ENCODE data around the gene HAGHL.
"Not testable (repeated sequence)": the region's sequence is repeated elsewhere in the genome, so short reads cannot be mapped to it uniquely, and the experiment has no call there.

The HAGHL gene

DNA sequence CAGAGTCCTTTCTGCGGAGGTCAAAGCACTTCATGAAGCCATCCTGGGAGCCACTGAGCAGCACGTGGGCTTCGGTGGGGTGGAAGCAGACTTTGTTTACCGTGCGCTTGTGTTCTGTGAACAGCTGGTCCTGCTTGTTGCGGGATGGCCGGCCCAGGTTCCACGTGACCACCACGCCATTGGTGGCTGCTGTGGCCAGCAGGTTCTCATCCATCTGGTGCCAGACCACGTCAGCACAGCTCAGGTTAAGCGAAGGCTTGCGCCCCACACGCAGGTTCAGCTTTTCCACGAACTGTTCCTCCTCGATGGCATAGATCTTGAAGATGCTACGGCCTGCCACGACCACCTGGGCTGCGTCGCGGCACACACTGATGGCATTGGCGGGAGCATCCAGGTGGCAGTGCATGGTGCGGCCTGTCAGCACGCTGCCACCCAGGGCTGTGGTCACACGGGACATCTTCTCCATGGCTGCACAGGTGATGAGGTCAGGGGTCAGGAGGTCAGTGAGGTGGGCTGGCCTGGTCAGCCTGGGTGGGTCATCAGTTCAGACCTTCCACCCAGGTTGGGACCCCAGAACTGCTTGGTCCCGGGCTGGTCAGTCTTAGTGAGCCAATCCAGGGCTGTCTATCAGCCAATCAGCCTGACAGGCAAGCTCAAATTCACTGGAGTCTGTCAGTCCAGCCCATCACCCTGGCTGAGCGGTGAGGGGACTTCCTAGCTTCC, 37.6 kb upstream of the HAGHL start:
- DNase-seq = no peak

DNA sequence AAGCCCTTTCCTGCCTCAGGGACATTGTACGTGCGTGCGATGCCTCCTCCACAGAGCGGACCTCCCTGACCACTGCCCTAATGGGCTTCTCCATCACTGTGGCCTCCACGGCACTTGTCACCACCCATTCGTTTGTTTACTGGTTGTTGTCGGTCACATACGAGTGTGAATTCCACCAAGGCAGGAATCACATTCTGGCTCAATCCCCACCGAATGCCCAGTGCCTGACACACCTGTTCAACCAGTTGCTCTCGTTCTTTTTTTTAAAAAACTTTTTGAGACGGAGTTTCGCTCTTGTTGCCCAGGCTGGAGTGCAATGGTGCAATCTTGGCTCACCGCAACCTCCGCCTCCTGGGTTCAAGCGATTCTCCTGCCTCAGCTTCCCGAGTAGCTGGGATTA, 35.7 kb upstream of the HAGHL start:
- not testable (repeated sequence) for DNase-seq

DNA sequence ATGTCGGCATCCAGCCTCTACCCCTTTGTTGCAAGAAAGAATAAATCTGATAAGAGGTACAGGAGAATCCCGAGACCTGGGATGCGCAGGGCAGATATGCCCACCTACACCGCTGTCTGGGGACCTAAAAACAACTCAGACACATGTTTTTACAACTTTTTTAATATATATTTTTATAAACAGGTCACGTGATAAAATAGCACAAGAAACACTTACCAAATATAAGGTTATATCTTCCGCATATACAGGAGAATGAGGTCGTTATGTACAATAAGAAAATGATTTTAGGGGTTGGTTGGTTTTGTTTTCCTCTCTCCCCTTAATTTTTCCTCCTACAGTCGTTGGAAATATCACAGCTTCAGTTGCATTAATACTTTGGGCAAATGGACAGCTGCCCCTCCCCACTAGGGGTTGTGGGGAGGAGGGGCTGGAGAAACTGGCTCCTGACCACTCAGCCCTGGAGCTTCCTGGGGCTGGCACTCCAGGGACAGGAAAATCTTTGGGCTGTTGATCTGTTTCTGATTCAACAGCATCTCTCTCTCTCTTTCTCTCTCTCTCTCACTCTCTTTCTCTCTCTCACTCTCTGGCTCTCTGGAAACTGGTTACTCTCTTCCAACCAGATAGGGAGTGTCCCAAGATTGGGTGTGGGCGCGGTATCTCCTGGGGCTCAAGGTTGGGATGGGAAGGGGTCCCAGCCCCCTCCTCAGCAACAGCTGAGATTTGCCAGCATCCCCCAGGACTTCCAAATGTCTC, 34.4 kb upstream of the HAGHL start:
- DNase-seq = no peak

DNA sequence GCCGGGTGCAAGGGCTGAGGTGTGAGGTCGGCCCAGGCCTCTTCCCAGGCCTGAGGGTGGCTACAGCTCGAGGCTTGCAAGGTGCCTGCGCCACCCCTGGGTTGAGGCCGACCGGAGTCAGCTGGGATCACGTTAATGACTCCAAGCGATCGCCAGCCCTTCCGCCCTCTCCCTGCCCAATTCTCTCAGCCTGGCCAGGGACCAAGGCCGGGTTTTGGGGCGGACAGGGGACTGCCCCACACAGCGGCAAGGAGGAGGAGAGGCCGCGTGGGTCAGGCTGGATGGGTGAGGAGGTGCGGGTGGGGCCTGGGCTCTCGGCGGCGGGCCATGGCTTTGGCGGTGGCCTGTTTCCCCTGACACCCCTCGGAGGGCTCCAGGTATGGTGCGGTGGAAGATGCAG, 33.5 kb upstream of the HAGHL start:
- DNase-seq = no peak

- no peak for DNase-seq
Measured at GRCh38 chr16:693766-694165, 33.1 kb upstream of the HAGHL start.

- no peak for DNase-seq
Measured at GRCh38 chr16:694187-694862, 32.6 kb upstream of the HAGHL start.

- DNase-seq = no peak
Measured at GRCh38 chr16:694863-695354, 32.0 kb upstream of the HAGHL start.

DNA sequence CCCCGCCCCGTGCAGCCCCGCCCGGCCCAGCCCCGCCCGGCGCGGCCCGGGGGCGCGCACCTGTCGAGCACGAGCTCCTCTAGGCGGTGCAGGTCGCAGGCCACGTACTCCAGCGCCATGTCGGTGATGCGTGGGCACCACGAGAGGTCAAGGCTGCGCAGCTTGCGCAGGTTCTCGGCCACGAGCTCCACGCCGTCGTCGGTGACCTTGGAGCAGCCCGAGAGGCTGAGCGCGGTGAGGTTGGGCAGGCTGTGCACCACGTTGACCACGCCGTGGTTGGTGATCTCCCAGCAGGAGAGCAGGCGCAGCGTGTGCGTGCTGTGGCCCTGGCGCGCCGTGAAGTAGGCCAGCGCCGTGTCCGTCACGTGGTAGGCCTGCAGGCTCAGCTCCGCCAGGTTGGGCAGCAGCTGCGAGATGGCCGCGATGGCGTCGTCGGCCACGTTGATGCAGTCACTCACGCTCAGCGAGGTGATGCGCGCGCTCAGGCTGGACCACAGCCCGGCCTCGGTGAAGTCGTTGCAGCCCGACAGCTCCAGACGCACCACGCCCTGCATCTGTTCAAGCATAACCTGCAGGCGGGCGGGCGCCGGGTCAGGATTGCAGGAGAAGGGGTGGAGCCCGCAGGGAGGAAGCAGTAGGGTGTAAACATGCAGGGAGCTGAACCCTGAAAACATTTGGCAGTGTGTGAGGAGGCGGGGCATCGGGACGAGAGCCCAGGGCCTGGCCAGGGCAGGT, 31.4 kb upstream of the HAGHL start:
- DNase-seq = peak; percentile 57 to 69

DNA sequence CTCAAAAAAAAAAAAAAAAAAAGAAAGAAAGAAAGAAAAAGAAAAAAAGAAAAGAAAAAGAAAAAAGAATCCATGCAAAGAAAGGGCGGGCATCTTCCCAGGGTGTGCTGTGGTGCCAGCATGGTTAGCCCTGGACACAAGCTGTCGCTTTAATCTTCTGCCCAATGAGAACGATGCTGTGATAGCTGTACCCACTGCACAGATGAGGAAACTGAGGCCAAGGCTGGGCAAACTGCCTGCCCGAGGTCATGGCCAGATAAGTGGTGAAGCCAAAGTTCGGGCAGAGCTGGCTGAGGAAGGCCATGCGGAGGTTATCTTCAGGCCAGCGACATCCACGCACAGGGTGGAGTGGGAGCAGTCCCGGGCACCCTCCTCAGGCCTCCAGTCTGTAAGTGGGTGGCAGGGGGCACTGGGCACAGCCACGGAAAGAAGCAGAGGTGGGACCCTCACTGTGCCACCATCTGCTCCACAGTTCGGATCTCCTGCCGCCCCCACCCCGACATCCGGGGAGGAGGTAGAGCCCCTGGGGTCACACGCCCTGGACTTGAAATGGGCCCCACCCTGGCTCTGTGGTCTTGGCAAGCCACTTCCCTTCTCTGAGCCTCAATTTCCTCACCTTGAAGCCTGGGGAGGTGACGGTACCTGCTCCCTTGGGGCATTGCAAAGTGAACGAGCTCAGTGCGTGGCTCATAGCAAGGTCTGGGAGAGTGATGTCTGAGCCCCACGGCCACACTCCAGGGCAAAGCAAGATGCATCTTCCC, 27.8 kb upstream of the HAGHL start:
- no peak for DNase-seq

GRCh38 chr16:700684-701584, 26.0 kb upstream of the HAGHL start:
- peak in 1 of 2 donors; percentile 51 for DNase-seq

DNA sequence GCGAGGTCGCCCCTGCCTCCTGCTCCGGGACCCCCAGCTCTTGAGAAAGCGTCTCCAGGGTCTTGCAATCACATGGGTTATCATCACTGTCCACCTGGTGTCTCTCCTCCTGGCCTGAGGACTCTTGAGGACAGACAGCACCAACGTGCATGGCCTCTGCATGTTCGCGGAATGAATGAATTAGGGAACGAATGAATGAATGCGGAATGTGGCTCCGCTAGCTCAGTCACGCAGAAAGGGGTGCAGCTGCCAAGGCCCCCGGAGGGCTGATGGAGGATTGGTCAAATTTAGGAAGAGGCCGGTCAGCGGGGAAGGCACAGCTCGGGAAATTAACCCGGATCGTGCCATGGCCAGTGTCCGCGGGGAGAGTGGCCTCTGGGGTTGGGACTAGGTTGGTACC, 24.6 kb upstream of the HAGHL start:
- DNase-seq = no peak

DNA sequence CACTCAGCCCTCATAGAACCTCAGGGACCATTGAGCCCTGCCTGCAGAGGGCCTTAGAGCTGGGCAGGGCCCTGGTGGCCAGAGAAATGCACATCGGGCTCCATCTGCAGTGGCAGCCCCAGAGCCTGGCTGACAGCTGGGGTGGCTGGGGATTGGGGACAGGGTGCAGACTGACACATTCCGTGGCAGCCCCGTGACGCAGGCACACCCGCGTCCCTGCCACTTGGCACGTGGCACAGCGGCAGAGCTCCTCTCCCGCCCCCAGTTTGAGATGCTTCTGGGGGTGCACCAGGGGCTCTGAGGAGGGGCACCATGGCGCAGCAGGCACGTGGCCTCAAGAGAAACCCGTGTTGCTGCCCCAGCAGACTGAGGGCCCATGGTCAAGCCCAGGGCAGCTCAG, 23.5 kb upstream of the HAGHL start:
- no peak for DNase-seq

- no peak for DNase-seq
Measured at GRCh38 chr16:704047-704446, 22.9 kb upstream of the HAGHL start.

DNA sequence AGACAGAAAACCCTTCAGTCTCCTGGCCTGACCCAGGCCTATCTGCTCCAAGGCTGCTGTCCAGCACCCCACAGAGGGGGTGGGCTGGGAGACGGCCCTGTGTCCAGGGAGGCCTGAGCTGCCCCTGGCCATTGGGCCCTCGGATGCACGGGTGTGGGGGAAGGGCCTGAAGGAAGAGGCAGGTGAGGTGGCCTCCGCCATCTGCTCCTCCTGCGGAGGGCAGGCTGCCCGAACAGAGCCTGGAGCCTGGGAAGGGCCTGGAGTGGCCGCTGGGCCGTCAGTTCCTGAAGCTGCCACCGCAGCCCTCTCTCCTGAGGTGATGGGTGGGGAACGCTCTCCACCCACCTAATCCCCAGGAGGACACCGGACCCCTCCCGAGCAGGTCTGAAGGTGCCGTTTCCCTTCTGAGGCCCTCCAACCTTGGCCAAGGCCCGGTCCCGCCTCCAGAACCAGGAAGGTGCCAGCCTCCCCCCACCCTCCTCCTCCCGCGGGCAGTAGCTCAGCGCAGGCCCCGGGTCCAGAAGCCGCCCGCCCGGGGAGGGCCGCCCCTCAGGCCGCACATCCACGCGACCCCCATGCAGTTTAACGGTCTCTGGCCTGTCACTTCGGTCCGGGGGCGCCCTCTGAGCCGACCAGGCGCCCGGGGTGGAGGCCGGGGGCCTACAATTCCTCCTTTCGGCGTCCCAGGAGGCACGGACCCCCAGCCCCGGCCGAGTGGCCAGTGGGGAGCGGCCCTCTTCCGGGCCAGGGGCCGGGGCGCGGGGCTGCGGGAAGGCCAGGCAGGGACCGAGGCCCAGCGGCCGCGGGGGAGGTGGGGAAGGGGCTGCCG, 22.1 kb upstream of the HAGHL start:
- no peak for DNase-seq

GRCh38 chr16:705431-706188, 21.3 kb upstream of the HAGHL start, which contains the start of gene FBXL16:
TSS of gene FBXL16 (minus strand) at chr16:705801. CDS start at chr16:697405, 8,396 bp downstream.
- no peak for DNase-seq

DNA sequence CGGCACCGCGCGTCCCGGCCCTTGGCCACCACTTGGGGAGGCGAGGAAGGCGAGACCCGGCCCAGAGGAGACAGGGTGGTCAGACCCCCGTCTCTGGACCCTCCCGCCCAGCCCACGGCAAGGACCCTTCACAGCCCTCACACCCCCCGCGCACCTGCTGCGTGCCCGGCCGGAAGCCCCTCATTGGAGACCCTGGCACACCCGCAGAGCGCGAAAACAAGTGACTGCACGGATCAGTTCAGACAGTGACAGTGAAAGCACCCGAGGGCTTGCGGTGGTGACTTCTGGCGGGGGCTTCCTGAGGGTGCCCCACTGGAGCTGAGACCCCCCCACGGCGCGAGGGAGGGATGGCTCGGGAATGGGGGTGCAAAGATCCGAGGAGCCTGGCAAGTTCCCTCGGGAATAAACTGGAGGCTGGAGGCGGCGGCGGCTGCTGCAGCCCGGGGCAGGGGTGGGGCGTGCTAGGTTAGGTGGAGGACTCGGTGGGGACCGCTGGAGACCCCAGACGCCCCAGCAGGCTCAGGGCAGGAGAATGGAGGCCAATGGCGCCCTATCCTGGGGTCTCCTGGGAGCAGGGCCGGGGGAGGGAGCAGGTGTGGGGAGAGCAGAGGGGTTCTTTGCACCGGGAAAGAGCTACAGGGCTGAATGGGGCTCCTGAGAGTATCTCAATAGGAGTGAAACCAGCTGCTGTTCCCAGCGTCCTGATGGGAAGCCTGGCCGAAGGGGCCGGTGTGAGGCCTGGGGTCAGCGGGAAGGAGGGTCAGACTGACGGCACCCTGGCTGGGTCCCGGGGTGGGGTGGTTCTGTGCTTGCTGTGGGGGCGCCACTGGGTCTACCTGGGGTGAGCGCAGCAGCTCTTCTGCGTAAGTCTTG, 20.5 kb upstream of the HAGHL start:
- no peak for DNase-seq

DNA sequence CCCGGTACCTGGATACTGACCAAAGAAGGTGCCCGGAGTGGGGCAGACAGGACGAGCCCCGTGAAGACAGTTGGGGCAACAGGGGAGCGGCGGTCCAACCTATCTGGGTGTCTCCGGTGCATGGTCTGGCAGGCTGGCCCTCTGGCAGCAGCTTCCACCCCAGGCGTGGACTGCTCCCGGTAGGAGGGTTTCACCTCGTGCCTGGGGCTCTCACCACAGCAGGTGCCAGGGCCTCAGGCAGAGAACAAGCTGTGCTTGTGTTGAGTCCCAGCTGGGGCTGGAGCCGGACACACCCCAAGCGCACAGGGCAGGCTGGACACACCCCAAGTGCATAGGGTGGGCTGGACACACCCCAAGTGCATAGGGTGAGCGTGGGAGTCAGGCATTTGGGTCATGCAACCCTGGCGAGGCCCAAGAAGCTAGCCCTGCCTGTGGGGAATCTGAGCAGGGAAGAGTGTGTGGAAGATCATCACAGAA, 19.8 kb upstream of the HAGHL start:
- no peak for DNase-seq

GRCh38 chr16:708019-708418, 18.9 kb upstream of the HAGHL start:
- DNase-seq = no peak
